GM11168 (cell line): Measurements from ENCODE around the gene KCNJ15.

Source experiments
- in situ Hi-C: fragments of 300-500 bp; cut with MboI; formaldehyde crosslinking; loops from one replicate; pipeline ENCODE4 v1.12.0; 2022; ENCODE audit warnings: low sequenced_read_pairs; ENCODE audit not compliant: unreplicated experiment

KCNJ15 gene

DNA sequence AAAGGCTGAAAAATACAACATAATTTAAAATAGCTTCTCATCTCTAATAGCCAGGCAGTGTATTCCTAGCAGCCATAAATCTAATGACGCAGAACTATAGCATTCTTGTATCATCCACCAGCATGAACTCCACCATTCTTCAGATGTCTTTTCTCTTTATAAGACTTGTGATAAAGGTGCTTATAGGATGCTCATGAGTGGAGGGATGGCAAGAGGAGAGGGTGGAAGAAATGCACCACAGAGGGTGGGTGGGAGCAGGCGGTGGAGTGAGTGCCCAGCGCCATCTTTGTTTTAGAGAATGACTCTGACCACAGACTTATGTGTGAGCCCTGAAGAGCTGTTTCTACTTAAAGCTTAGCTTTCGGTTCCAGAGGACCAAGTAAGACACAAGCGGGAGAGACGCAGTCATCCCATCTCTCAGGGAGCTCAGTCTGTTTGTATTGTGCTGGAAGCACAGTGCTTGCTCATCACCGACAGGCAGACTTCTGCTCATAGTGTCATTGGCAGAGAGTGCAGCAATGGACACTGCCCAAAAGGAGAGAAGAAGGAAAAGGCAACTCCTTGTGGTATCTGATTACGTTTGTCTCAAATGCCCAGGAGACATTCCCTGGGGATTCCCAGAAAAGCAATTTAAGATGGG, 65.6 kb downstream of the KCNJ15 start:
- in situ Hi-C loops = no loop called here

DNA sequence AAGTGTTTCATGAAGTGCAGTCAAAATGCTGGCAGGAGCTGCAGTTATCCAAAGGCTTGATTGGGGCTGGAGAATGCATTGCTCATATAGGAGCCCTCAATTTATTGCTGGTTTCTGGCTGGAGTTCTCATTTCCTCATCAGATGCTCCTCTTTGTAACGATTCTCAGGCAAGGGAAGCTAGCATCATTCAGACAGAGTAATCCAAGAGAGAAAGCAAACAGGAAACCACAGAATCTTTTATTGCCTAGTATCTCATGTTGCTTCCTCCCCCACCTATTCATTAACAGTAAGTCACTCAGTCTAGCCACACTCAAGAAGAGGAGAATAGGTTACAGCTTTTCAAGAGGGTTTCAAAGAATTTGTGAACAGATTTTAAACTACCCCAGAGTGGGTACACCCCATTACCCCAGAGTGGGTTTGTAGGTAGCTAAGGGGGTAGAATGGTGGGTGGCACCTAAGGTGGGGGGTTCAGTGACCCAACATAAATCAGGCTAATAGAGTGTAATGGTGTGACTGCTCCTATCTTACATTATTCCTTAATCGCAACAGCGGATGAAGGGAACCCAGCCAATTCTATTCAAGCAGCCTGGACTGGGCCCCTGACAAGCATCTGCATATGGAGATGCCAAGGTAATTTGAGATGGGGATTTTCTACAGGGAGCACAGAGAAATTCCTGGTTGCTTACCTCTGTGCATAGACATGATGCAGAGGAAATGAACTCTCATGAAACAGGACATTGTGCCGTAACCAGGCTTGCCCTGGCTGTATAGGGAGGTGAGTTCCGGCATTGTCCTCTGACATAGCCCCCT, 67.1 kb downstream of the KCNJ15 start:
- in situ Hi-C loops = no loop called here

DNA sequence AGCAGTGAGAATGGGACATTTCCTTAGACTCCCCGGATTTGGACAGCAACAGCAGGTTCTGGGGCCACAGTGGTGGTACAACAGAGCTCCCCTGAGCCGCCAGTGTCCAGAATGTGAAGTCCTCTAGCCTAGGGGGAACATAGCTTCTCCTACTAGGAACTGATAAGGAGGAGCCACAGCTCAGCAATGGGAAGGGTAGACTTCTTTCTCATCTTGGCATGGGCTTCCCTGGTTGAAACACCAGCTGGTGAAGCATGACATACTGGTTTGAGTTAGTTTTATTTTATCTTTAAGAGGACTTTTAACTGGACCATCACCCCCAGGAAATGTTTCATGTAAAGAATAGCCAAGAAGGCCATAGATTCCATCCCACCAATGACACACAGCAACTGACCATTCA, 68.4 kb downstream of the KCNJ15 start:
- in situ Hi-C loops = no loop called here

DNA sequence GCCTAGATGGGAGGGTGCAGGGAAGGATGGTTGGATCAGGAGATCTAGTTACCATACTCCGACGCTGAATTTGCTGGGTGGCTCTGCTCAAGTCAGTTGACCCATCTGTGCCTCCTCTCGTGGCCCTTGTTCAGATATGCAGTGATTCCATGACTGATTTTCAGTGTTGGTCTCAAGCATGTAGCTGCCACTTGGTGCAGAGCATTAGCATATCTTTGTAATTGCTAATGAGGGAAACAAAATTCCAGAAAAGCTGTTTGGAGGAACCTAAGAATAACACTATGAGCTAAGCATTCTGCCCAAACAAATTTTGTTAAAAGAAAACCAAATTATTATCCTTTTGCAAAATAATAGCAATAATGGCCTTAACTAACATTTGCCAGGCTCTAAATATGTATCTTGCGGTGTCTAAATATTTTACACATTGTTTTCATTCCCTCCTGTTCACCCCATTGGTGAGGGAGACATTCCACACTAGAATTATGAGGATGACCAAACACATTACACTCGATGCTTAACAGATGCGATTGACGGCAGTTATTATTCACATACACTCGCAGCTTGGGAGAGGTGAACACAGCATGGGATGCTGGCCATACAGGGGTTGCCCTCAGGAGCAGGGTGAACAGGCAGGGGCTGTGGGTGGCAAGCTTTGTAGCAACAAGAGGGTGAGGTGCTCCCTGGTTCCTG, 69.1 kb downstream of the KCNJ15 start:
- in situ Hi-C loops = no loop called here

DNA sequence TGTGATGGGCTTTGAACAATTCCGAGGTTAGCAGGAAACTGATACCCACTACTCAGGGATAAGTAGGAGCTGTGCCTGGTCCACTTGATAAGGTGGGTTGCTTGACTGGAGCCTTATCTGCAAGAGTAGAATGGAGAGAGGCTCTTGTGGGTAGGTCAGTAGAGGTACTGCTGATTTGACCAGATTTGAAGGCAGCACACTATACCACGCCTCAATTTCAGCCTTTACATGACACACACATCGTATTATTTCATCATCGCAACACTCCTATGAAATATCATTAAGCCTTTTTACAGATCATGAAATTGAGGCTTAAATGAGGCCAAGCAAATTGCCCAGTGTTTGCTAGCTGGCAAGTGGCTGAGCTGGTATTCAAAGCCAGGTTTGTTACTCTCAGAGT, 69.6 kb downstream of the KCNJ15 start:
- in situ Hi-C loops = no loop called here

DNA sequence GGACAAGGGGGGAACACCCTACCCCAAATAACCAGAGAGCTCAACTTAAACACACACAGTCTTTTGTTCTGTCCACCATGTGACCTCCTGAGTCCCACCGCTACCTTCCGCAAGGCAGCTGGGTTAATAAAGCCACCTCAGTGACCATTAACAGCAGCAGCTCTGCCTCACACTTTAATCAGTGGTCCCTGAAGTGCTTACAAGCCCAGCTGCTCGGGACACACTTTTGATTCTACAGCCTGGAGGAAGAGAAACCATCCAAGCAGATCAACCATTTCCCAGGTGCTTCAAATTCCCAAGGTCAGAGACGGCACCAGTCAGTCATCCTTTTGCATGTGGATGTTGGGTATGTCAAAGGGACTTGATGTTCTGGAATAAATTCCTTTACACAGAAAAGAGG, 70.1 kb downstream of the KCNJ15 start:
- in situ Hi-C loops = no loop called here

DNA sequence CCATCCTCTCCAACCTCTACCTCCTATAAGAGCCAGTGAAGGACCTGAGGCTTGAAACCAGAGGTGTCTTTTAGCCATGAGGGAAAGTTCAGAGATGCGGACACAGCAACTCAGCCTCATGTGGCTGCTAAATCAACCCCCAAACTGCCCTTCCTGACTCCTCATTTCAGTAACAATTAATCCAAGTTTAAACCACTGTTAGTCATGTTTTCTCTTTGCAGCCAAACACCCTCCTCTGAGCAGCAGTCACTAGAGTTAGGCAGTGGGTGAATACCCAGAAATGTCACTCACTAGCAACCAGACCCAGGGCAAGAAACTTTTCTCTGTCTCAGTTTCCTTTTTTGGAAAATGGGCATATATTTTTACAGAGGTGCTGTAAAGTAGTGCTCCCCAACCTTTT, 71.2 kb downstream of the KCNJ15 start:
- in situ Hi-C loops = no loop called here

DNA sequence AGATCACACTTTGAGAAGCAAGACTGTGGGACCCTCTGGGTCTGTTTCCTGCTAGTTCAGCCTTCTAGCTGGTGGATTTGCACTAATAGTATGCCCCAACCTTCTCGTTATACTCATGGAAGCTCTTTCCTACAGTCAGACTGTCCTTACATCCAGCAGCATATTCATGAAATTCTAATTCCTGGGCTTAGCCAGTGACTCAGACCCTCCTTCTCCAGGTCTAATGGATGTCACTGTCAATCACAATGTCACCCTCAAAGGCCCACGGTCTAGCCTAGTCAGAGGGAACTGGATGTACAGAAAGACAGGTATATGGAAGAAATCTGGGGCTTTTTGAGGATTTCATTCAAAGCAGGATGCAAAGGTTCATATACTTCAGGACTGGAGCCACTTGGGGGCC, 72.4 kb downstream of the KCNJ15 start:
- in situ Hi-C loops = no loop called here

DNA sequence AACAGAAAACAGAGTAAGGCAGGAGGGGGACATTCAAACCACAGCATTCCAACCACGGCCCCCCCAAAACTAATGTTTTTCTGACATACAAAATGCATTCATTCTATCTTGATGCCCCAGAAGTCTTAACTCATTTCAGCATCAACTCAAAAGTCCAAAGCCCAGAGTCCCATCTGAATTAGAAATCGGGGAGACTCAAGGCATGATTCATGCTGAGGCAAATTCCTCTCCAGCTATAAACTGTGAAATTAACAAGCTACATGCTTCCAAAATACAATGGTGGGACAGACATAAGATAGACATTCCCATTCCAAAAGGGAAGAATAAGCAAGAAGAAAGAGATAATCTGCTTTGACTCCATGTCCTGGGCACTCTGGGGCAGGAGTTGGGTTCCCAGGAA, 73.9 kb downstream of the KCNJ15 start:
- in situ Hi-C loops = no loop called here

DNA sequence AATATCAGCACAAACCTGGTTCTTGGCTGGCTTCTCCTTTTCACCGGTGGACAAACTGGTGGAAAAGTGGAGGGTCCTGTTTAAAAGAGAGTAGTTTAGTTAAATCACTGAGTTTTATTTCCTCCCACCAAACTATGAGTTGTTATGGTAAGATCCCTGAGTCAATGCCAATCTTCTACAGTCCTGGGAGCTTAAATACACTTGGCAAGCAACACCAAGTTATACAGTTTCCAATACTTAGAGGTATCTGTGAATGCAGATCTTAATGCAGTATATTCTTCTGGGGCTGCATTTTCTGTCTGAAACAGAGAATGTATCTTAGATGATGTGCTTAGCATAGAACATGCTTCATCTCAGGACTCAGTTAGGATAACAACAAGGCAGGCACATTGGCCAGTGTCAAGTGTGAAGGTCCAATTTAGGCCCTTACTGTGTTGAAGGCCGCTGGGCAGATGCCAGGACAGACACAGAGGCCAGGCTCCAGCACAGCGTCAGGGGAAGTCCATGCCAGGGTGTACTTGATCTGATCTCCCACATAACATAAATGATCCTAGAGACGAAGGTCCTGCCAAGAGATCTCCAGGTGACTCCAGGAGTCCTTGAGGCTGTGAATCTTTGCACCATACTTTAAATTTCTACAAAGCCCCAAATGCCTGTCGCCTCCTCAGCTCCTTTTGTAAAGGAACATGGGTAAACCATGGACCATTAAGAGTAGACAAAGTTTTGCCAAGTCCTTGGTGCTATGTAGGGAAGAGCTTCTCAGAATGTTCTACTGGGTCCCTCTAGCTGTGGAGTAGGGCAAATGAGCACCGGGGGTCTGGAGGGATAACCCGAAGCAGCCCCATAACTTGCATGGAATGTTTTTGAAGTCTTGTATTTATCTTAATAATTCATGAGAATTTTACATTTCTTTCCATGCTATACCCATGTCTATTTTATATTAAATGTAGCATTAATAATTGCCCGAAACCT, 76.8 kb downstream of the KCNJ15 start:
- in situ Hi-C loops = no loop called here

DNA sequence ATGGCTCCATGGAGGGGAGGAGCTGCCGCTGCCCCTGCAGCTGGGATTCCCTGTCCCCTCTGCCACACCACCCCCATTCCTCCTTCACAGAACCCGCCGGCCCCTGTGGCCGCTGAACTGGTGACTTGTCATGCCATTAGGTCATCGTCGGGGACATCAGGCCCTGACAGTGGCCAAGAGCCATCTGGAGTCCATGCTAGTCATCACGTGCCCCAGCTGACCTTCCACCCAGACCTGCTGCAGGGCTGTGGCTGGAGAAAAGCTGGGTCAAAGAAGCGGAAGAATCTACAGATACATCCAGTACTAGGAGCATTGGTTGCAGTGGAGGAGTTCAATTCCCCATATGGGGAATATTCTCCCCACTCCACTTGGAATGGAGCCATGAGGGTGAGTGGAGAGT, 78.1 kb downstream of the KCNJ15 start:
- in situ Hi-C loops = no loop called here

DNA sequence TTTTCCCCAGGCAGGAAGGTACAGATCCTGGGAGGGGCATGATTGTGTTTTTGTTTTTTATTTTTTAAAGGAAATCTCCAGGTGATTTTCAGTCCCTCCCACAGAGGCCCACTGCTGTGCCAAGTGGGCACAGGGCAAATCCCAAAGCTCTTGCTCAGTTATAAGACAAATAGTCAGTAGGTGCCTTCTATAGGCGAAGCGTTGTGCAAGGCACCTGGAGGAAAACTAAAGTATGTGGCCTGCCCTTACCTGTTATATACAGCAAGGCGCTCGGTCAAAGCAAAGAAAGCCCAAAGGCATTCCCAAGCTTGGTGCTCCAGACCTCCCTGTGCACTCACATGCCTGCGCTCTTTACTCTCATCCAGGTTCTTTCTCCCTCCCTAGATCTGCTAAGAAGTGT, 81.0 kb downstream of the KCNJ15 start:
- in situ Hi-C loops = no loop called here

DNA sequence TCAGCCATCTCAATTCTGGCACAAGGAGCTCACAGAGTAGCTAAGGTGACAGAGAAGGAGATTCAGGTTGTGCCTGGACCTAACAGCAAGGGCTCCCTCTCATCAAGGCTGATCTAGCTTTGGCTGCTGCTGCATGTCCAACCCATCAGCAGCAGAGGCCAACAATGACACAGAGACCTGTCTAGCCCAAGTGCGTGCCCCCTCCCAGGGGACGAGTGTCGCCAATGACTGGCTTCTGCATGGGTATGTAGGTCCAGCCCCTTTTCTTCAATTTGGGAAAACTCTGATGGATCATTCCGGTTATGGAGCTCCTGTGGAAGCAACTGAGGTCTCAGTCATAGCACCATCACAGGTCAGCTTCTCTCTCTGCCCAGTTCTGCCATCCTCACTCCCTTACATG, 83.3 kb downstream of the KCNJ15 start:
- in situ Hi-C loops = no loop called here

DNA sequence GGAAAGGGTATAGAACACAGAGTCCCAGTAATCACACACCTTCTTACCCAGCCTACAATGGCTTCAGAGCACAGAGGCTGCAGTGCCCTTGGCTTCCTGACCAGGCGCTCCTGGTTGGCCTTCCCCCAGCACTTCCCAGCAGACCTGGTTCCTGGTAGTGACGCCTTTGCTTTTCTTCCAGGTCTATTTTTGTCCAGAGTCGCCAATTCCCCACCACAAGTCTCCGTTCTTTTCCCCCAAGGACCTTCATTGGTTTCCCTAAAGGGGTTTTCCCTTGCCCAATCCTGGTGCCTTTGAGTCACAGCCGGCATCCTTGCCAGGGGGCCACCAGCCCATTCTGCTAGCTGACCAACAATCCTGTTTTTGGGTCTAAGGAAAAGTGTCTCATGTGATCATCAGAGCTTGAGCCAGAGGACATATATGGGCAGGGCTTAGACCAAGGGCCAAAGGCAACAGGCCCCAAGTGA, 84.8 kb downstream of the KCNJ15 start:
- in situ Hi-C loops = no loop called here

DNA sequence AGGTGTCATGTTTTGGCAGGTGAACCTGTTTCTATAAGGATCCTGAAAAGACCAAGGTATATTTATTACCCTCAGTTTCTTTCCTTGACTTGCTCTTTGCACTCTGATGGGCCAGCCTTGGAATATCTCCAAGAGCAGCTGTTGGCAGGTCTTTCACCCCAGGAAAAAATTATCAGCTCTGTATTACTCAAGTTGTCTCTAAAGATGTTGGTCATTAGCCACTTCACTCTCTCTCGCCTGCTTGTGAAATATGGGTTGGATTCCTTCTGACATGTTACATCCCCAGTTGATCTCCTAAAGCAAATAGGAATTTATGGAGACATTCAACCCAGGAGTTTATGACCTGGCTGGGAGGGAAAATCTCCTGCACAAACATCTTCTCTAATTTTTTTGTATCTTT, 85.9 kb downstream of the KCNJ15 start:
- in situ Hi-C loops = no loop called here

DNA sequence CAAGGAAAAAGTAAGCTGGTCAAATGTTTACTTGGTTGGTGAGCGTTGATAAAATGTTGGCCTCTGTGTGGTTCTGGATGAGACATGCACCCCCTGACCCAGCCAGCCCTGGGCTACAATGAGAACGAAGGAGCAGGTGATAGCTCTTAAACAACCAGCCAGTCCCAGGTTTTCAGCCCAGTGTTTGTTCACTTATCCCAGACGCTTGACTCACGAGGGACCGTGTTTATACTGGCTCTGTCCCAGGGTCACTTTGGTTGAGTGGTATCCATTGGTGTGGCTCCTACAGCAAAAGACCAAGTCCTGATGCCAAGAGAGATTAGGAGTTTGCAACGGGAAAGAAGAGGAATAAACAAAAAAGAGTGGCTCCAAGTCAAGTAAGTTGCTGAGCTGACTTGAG, 86.9 kb downstream of the KCNJ15 start:
- in situ Hi-C loops = no loop called here

DNA sequence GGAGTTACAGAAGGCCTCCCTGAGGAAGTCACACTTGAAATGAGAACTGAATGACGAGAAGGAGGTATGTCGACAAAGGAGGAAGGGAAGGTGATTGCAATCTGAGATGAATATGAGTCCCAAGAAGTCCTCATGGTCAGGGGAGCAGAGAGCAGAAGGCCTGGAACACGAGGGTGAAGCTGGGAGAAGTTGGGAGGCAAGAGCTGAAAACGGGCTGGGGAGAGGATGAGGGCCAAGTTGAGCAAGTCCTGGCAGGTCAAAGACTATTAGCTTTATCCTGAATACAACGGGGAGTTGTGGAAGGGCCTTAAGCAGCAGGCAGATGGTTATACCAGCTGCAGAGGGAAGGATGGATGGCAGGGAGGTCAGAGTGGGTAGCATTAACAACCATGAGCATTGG, 89.5 kb downstream of the KCNJ15 start:
- in situ Hi-C loops = no loop called here

DNA sequence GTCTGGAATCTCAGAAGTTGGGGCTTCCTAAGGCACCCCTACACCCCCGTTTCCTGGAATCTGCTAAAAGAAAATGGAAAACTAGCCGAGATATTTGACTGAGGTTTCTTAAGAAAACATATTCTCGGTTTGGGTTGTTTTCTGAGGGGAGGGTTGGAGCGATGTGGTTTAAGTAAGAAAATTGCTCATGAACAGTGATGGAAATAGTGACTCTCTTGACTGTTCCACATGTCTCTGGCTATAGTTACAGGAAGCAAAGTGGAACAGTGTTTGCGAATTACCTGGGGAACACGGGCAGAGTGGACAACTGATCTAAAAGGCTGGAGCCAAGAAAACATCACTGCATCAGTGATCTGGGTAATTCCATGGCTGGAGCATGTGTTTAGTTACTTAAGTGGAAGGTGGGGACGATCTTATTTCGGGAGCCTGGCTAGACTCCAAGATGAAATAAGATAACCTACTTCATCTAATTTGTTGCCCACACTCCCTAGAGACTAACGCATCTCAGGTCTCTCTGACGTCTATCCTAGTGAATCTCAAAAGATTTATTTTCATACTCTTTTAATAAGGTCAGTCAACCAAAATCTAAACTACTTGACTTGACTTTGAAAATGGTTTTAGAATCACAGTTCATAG, 92.4 kb downstream of the KCNJ15 start:
- in situ Hi-C loops = no loop called here

DNA sequence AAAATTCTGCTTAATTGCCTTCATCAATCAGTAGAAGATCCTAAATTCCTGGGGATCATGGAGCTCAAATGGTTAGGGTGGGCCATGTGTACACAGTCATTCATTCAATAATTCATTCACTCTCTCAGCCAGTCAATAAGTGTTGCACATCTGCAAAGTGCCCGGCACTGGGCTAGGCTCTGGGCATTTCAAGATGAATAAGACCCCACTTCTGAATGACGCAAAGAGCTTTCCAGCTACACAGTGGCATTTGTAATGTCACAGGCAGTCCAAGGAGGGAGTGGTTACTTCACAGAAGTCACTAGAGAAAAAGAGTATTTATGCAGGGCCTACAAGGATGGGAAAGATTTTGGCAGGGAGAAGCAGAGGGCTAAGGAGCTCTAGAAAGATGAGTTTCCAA, 93.2 kb downstream of the KCNJ15 start:
- in situ Hi-C loops = loop anchor here (25.0 kb wide), 1 partner anchor 638 kb away; no protein-coding TSS in a partner anchor

DNA sequence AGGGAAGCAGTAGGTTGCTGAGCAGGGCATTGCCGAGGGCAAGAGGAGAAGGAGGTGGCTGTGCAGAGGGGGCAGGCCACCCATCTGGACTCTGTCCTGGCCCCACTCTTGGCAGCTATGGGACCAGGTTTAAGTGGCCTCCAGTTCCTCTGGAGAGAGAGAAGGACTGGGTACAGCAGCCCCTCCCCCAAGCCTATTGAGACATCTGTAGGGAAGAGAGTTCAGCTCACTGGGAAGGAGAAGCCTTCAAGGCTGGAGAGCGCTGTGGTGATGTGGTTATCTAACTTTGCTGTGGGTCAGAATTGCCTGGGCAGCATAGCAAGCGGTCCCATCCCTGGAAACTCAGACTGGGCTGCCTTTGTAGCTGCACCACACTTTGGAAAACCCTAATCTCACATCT, 93.9 kb downstream of the KCNJ15 start:
- in situ Hi-C loops = loop anchor here (25.0 kb wide), 1 partner anchor 638 kb away; no protein-coding TSS in a partner anchor
